ACC112 (cell line): ENCODE results near the gene RBM17.

Experiments used
- H2AFZ ChIP-seq: fragments of 200-600 bp; sonication (generic); one replicate; pipeline ENCODE4 v1.6.0; 2017; ENCODE audit warnings: antibody characterized with exemption, low read length; ENCODE audit not compliant: unreplicated experiment
- H3K27ac ChIP-seq: fragments of 200-600 bp; sonication (generic); 2 replicates; pipeline ENCODE4 v1.5.1; 2014; ENCODE audit warnings: low read depth, mild to moderate bottlenecking, antibody characterized with exemption, low read length, moderate library complexity
- H3K27me3 ChIP-seq: fragments of 200-600 bp; sonication (generic); 2 replicates; pipeline ENCODE4 v1.6.1; 2014; ENCODE audit warnings: mild to moderate bottlenecking, antibody characterized with exemption, low read length, moderate library complexity, mixed read lengths; ENCODE audit not compliant: insufficient read depth
- H3K36me3 ChIP-seq: fragments of 200-600 bp; sonication (generic); 2 replicates; pipeline ENCODE4 v1.6.1; 2016; ENCODE audit warnings: mild to moderate bottlenecking, antibody characterized with exemption, low read length, moderate library complexity, mixed read lengths; ENCODE audit not compliant: insufficient read depth
- H3K4me1 ChIP-seq: fragments of 200-600 bp; sonication (generic); one replicate; pipeline ENCODE4 v1.6.1; 2016; ENCODE audit warnings: low read length, mixed read lengths; ENCODE audit not compliant: insufficient read depth, unreplicated experiment, control insufficient read depth
- H3K4me3 ChIP-seq: fragments of 200-600 bp; sonication (generic); 2 replicates; pipeline ENCODE4 v1.5.1; 2014; ENCODE audit warnings: mild to moderate bottlenecking, low read depth, low read length
- H3K79me2 ChIP-seq: fragments of 200-600 bp; sonication (generic); one replicate; pipeline ENCODE4 v1.6.0; 2016; ENCODE audit warnings: low read length; ENCODE audit not compliant: control insufficient read depth, unreplicated experiment, insufficient read depth

The RBM17 gene

GRCh38 chr10:6048281-6049030, 40.4 kb upstream of the RBM17 start:
- Histone ChIP-seq H3K4me1 (no peaks in the 10 kb centered on the region), H3K36me3 (no peaks in the 10 kb centered on the region), H3K27me3 (peaks cover 38% of the 10 kb centered on the region), H3K27ac (no peak overlapping the region), H3K79me2 (no peaks in the 10 kb centered on the region), H2AFZ (no peak overlapping the region), H3K4me3 (no peak overlapping the region)

- H3K4me1 ChIP-seq: no peaks in the 10 kb centered on the region
Measured at GRCh38 chr10:6049031-6049400, 39.8 kb upstream of the RBM17 start.

GRCh38 chr10:6050801-6051445, 37.9 kb upstream of the RBM17 start:
- Histone ChIP-seq H3K79me2 (no peaks in the 10 kb centered on the region), H3K27me3 (peaks cover 21% of the 10 kb centered on the region), H3K27ac (peak overlapping the region; percentile 38), H2AFZ (peak overlapping the region; percentile 52), H3K36me3 (no peaks in the 10 kb centered on the region), H3K4me3 (peak overlapping the region; percentile 69), H3K4me1 (no peaks in the 10 kb centered on the region)

More at GRCh38 chr10:6049031-6049400, 39.8 kb upstream of the RBM17 start:
- no peaks in the 10 kb centered on the region for H3K79me2 ChIP-seq
- no peak overlapping the region for H2AFZ ChIP-seq
- H3K4me3 ChIP-seq: no peak overlapping the region
- peaks cover 33% of the 10 kb centered on the region for H3K27me3 ChIP-seq
- H3K27ac ChIP-seq: no peak overlapping the region
- H3K36me3 ChIP-seq: no peaks in the 10 kb centered on the region

GRCh38 chr10:6052247-6053221, 36.3 kb upstream of the RBM17 start:
- no peak overlapping the region for H3K27ac ChIP-seq
- no peak overlapping the region for H2AFZ ChIP-seq
- no peaks in the 10 kb centered on the region for H3K36me3 ChIP-seq
- H3K4me3 ChIP-seq: no peak overlapping the region
- H3K4me1 ChIP-seq: no peaks in the 10 kb centered on the region
- H3K79me2 ChIP-seq: no peaks in the 10 kb centered on the region
- peaks cover 16% of the 10 kb centered on the region for H3K27me3 ChIP-seq

- Histone ChIP-seq H3K27ac (no peak overlapping the region), H2AFZ (no peak overlapping the region), H3K4me3 (no peak overlapping the region)
Measured at GRCh38 chr10:6053303-6053702, 35.5 kb upstream of the RBM17 start.

GRCh38 chr10:6053816-6054631, 34.8 kb upstream of the RBM17 start:
- Histone ChIP-seq H3K4me3 (no peak overlapping the region), H3K4me1 (no peaks in the 10 kb centered on the region), H3K27me3 (peaks cover 29% of the 10 kb centered on the region), H3K36me3 (no peaks in the 10 kb centered on the region), H2AFZ (no peak overlapping the region), H3K79me2 (no peaks in the 10 kb centered on the region), H3K27ac (no peak overlapping the region)

More at GRCh38 chr10:6053303-6053702, 35.5 kb upstream of the RBM17 start:
- no peaks in the 10 kb centered on the region for H3K4me1 ChIP-seq
- H3K27me3 ChIP-seq: peaks cover 22% of the 10 kb centered on the region
- H3K36me3 ChIP-seq: no peaks in the 10 kb centered on the region
- H3K79me2 ChIP-seq: no peaks in the 10 kb centered on the region

- Histone ChIP-seq H3K4me1 (no peaks in the 10 kb centered on the region), H3K79me2 (no peaks in the 10 kb centered on the region), H3K36me3 (no peaks in the 10 kb centered on the region)
Measured at GRCh38 chr10:6054884-6055283, 34.0 kb upstream of the RBM17 start.

GRCh38 chr10:6055929-6056328, 32.9 kb upstream of the RBM17 start:
- Histone ChIP-seq H3K79me2 (no peaks in the 10 kb centered on the region), H3K27me3 (peaks cover 41% of the 10 kb centered on the region), H3K36me3 (no peaks in the 10 kb centered on the region), H3K4me3 (no peak overlapping the region), H3K27ac (no peak overlapping the region), H3K4me1 (no peaks in the 10 kb centered on the region), H2AFZ (no peak overlapping the region)

More at GRCh38 chr10:6054884-6055283, 34.0 kb upstream of the RBM17 start:
- Histone ChIP-seq H3K4me3 (no peak overlapping the region), H3K27me3 (peaks cover 38% of the 10 kb centered on the region), H2AFZ (no peak overlapping the region), H3K27ac (no peak overlapping the region)

- Histone ChIP-seq H3K4me3 (no peak overlapping the region), H3K36me3 (no peaks in the 10 kb centered on the region), H3K27ac (no peak overlapping the region), H2AFZ (no peak overlapping the region), H3K4me1 (no peaks in the 10 kb centered on the region), H3K27me3 (peaks cover 41% of the 10 kb centered on the region), H3K79me2 (no peaks in the 10 kb centered on the region)
Measured at GRCh38 chr10:6056411-6057135, 32.3 kb upstream of the RBM17 start.
